ENCODE data around the gene PDZD4. TPM values are rescaled to one million over a fixed set of nuclear protein-coding genes. Genes with fewer than 3 reads are reported as not detected.

The PDZD4 gene
- total and polyA plus RNA-seq, 12 donors, result 0.69 to 39.2 (median 3.7) TPM

DNA sequence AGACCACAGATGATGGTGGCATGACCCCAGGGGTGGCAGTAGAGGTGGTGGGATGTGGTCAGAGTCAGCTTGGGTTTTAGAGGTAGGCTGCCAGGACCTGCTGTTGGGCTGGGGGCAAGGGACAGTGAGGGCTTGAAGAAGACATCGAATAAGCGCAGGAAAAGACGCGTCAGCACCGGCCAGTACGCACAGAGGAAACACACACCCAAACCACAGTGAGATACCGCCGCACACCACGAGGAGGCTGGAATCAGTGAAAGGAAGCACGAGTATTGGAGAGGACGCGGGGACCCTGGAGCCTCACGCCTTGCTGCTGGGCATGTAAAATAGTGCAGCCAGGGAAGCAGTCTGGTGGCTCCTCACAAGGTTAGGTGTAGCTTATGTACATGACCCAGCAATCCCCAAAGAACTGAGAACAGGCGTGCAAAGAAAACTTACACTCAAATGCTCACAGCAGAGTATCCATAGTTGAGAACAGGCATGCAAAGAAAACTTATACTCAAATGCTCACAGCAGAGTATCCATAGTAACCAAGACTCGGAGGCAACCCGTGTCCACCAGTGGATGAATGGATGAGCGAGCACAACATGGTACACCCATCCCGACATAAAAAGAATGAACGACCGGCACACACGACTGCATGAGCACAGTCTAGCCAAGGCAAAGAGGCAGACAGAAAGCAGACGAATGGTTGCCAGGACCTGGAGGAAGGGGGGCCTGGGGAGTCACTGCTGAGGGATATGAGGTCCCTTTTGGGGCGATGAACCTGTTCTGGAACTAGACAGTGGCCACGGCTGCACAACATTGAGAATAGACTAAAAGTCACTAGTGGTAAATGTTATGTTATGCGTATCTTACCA, 13.3 kb downstream of the PDZD4 start:
- H3K27ac ChIP-seq, result no peak overlapping the region
- H3K27me3 ChIP-seq, result peaks cover 23% of the 10 kb centered on the region
- no peak for DNase-seq
- H3K36me3 ChIP-seq (replicated peaks in 1 of 2), result no peaks in the 10 kb centered on the region
- intact Hi-C loops (cut with DNase I), result no loop called here
- H3K4me3 ChIP-seq, result no peak overlapping the region
- TF ChIP-seq POLR2A (IDR thresholded peaks at IDR 0.05) (no peak), CTCF (IDR thresholded peaks at IDR 0.05) (no peak)
- peaks cover 0 to 6% of the 10 kb centered on the region in 2 donors for H3K4me1 ChIP-seq (replicated peaks in 1 of 2)
- H3K9me3 ChIP-seq (replicated peaks in 1 of 3), result no peaks in the 10 kb centered on the region
- WGBS, 4 donors, result 78 to 86% (median 84%) methylated on average over 11 to 25 of the region's 25 CpGs

DNA sequence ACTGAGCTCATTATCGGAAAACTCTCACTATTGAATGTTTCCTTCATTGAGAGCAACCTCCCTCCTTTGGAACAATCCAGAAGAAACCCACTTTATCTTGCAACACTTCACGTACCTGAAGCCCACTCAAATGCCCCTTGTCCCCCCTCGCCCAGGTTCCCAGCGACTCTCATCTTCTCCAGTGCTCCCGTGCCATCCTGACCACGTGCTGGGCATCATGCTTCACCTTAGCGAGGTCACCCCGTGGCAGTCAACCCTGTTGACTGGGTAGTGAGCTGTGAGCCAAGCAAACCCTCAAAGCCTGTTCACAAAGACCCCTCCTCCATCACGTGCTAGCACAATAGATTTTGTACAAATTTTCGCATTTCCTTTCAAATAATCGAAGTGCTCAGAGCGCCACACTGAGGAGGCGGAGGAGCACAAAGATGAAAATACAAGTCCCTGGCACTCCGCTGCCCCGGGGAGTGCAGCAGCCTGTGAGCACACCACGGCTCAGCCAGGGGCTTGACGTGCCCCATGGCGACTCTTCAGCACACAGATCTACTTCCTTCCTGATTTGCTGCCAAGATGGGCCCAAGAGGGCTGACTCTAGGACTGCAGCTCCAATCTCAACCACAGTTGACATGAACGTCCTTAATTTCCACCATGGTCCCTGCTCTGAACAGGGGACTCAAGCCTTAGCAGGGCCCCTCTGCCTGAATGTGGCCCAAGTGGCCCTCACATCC, 15.6 kb downstream of the PDZD4 start:
- H3K27me3 ChIP-seq, result peaks cover 11% of the 10 kb centered on the region
- 64 to 81% (median 76%) methylated on average over 5 to 19 of the region's 19 CpGs for WGBS, 4 donors
- intact Hi-C loops (cut with DNase I), result no loop called here
- H3K36me3 ChIP-seq (replicated peaks in 1 of 2), result no peaks in the 10 kb centered on the region
- H3K4me1 ChIP-seq (replicated peaks in 1 of 2), result peaks cover 0 to 6% of the 10 kb centered on the region in 2 donors
- TF ChIP-seq POLR2A (IDR thresholded peaks at IDR 0.05), result no peak
- TF ChIP-seq CTCF (IDR thresholded peaks at IDR 0.05), result no peak
- no peak for DNase-seq
- H3K4me3 ChIP-seq, result no peak overlapping the region
- H3K9me3 ChIP-seq (replicated peaks in 1 of 3), result no peaks in the 10 kb centered on the region
- H3K27ac ChIP-seq, result no peak overlapping the region

- intact Hi-C loops (cut with DNase I), result no loop called here
- Histone ChIP-seq H3K27ac (no peak overlapping the region), H3K9me3 (replicated peaks in 1 of 3) (no peaks in the 10 kb centered on the region), H3K4me1 (replicated peaks in 1 of 2) (no peaks in the 10 kb centered on the region), H3K36me3 (replicated peaks in 1 of 2) (no peaks in the 10 kb centered on the region), H3K27me3 (peaks cover 3% of the 10 kb centered on the region), H3K4me3 (no peak overlapping the region)
- TF ChIP-seq POLR2A (IDR thresholded peaks at IDR 0.05), result no peak
- no peak for TF ChIP-seq CTCF (IDR thresholded peaks at IDR 0.05)
- DNase-seq, result no peak
- WGBS, 4 donors, result 84 to 94% (median 91%) methylated on average over 5 of the region's 5 CpGs
Observed at GRCh38 chrX:153813161-153813560, 17.2 kb downstream of the PDZD4 start.

GRCh38 chrX:153812220-153812619, 18.1 kb downstream of the PDZD4 start:
- intact Hi-C loops (cut with DNase I), result no loop called here
- no peak overlapping the region for H3K4me3 ChIP-seq
- no peak for DNase-seq
- H3K4me1 ChIP-seq (replicated peaks in 1 of 2), result no peaks in the 10 kb centered on the region
- TF ChIP-seq CTCF (IDR thresholded peaks at IDR 0.05), result no peak
- TF ChIP-seq POLR2A (IDR thresholded peaks at IDR 0.05), result no peak
- 51 to 100% (median 68%) methylated on average over 1 to 14 of the region's 14 CpGs for WGBS, 4 donors
- no peaks in the 10 kb centered on the region for H3K36me3 ChIP-seq (replicated peaks in 1 of 2)
- H3K27me3 ChIP-seq, result peaks cover 3% of the 10 kb centered on the region
- H3K9me3 ChIP-seq (replicated peaks in 1 of 3), result no peaks in the 10 kb centered on the region
- H3K27ac ChIP-seq, result no peak overlapping the region
